ENCODE data around the gene ADAMTS3. TPM values are rescaled to one million over a fixed set of nuclear protein-coding genes. Genes with fewer than 3 reads are reported as not detected.

Gene ADAMTS3
- total RNA-seq, 4 donors from 2014 or later: 0.18 to 0.41 (median 0.23) TPM; not detected in 1

DNA sequence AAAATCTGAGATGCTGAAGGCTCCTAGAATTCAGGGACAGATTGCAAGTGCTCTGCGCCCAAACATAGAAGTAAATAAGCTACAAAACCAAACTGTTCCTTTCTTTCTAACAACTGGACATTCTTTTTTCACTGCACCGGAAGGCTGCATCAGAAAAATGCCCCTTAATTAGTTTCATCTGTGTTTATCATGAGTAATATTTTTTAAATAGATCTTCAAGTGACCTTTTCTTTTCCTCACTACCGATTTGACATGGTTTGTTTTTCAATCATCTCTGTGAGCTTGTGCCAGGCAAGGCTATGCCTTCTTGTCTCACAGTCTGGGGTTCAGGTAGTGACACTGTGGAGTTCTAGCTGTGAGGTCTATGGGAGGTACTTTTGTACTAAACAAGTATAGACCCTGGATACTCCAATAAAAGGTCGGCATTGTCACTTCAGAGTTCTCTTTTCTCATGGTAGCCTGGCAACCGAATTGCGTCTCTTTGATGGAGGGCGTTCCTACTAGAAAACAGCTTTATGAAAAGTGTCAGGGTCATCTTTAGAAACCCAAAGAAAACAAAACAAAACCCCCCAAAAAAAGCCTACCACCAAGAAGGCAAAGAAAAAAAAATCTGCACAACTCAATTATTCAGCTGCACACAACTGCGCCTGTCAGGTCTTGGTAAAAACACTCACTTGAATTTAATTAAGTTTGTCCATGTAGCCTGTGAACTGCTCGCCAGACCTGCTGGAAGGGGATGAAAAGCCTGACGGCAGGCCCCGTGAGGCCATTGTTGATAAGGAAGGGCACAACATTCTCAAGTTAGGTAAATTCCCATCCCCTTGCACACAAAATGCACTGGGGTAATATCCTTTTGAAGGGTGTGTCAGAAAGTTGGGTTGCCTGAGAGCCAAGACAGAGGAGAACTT lies 22.8 kb upstream of the ADAMTS3 start:
- in situ Hi-C loops (cut with MboI; ENCODE audit: low sequenced_read_pairs in 4 of 4) (no loop called here), intact Hi-C loops (cut with DNase I; ENCODE audit: low total_unique reads) (no loop called here)
- no peak overlapping the region for H3K27ac ChIP-seq
- H3K36me3 ChIP-seq: no peaks in the 10 kb centered on the region
- H3K27me3 ChIP-seq: no peaks in the 10 kb centered on the region
- H3K4me1 ChIP-seq: no peaks in the 10 kb centered on the region
- H3K9me3 ChIP-seq: no peaks in the 10 kb centered on the region
- DNase-seq (no peak), ATAC-seq (no peak)
- H3K4me3 ChIP-seq: no peak overlapping the region
- TF ChIP-seq POLR2A (IDR thresholded peaks at IDR 0.05) (no peak), CTCF (IDR thresholded peaks at IDR 0.05 in 4 of 5, conservative IDR thresholded peaks at IDR 0.05 in 1 of 5) (no peak)

- no peaks in the 10 kb centered on the region for H3K9me3 ChIP-seq
- no peaks in the 10 kb centered on the region for H3K36me3 ChIP-seq
- ATAC-seq: no peak
- in situ Hi-C loops (cut with MboI; ENCODE audit: low sequenced_read_pairs in 4 of 4): no loop called here
- intact Hi-C loops (cut with DNase I; ENCODE audit: low total_unique reads): no loop called here
- TF ChIP-seq POLR2A (IDR thresholded peaks at IDR 0.05): no peak
- no peak for TF ChIP-seq CTCF (IDR thresholded peaks at IDR 0.05 in 4 of 5, conservative IDR thresholded peaks at IDR 0.05 in 1 of 5)
- H3K4me3 ChIP-seq: no peak overlapping the region
- H3K4me1 ChIP-seq: no peaks in the 10 kb centered on the region
- no peak for DNase-seq
- no peaks in the 10 kb centered on the region for H3K27me3 ChIP-seq
- H3K27ac ChIP-seq: no peak overlapping the region
Observed at GRCh38 chr4:72587334-72587733, 18.3 kb upstream of the ADAMTS3 start.

DNA sequence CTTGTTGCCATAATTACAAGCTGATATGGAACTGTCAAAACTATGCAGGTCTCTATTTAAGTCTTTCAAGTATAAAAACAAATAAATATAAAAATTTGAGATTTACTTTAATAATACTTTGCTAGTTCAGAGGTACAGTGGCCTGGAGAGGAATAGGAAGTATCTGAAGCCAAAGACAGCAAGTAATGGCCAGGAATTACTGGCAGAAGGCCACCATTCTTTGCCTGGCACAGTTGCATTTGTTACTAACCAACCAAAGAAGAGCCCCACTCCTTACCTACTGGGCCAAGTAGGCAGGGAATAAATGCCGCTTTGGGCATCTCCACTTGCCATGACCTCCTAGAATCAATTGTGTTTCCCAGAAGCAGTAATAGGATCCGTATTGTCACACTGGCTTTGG lies 13.8 kb upstream of the ADAMTS3 start:
- in situ Hi-C loops (cut with MboI; ENCODE audit: low sequenced_read_pairs in 4 of 4): no loop called here
- Histone ChIP-seq H3K9me3 (no peaks in the 10 kb centered on the region), H3K36me3 (no peaks in the 10 kb centered on the region), H3K4me3 (no peak overlapping the region), H3K4me1 (no peaks in the 10 kb centered on the region), H3K27me3 (no peaks in the 10 kb centered on the region), H3K27ac (no peak overlapping the region)
- ATAC-seq (no peak), DNase-seq (no peak)
- intact Hi-C loops (cut with DNase I; ENCODE audit: low total_unique reads): no loop called here
- TF ChIP-seq POLR2A (IDR thresholded peaks at IDR 0.05) (no peak), CTCF (IDR thresholded peaks at IDR 0.05 in 4 of 5, conservative IDR thresholded peaks at IDR 0.05 in 1 of 5) (no peak)

DNA sequence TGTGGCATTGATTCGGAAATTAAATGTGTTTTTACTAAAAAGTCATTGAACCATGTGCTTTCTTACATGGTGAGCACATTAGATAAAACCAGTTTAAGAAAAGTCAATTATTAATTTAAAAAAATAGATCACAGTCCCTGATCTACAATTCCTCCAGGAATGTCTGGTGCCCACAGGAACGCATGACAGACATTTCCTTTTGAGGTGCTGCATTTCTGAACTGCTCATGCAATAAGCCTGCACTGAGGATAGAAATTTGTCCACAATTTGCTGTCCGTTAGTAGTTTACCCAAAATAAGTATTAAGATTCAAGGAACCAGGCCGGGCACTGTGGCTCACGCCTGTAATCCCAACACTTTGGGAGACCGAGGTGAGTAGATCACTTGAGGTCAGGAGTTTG lies 8.2 kb upstream of the ADAMTS3 start:
- no peaks in the 10 kb centered on the region for H3K4me1 ChIP-seq
- no peaks in the 10 kb centered on the region for H3K9me3 ChIP-seq
- no peaks in the 10 kb centered on the region for H3K36me3 ChIP-seq
- ATAC-seq: no peak
- H3K4me3 ChIP-seq: no peak overlapping the region
- no peaks in the 10 kb centered on the region for H3K27me3 ChIP-seq
- intact Hi-C loops (cut with DNase I; ENCODE audit: low total_unique reads) (no loop called here), in situ Hi-C loops (cut with MboI; ENCODE audit: low sequenced_read_pairs in 4 of 4) (no loop called here)
- no peak for DNase-seq
- no peak overlapping the region for H3K27ac ChIP-seq
- TF ChIP-seq CTCF (IDR thresholded peaks at IDR 0.05 in 4 of 5, conservative IDR thresholded peaks at IDR 0.05 in 1 of 5) (no peak), POLR2A (IDR thresholded peaks at IDR 0.05) (no peak)
